GM19351 (cell line): ENCODE results near the gene SMIM41.

Experiments
- ATAC-seq: cut with Tn5 transposase; IDR thresholded peaks from one replicate; pipeline ENCODE4 v1.9.1; 2021; ENCODE audit warnings: mild to moderate bottlenecking, moderate library complexity; ENCODE audit not compliant: unreplicated experiment

Gene SMIM41

DNA sequence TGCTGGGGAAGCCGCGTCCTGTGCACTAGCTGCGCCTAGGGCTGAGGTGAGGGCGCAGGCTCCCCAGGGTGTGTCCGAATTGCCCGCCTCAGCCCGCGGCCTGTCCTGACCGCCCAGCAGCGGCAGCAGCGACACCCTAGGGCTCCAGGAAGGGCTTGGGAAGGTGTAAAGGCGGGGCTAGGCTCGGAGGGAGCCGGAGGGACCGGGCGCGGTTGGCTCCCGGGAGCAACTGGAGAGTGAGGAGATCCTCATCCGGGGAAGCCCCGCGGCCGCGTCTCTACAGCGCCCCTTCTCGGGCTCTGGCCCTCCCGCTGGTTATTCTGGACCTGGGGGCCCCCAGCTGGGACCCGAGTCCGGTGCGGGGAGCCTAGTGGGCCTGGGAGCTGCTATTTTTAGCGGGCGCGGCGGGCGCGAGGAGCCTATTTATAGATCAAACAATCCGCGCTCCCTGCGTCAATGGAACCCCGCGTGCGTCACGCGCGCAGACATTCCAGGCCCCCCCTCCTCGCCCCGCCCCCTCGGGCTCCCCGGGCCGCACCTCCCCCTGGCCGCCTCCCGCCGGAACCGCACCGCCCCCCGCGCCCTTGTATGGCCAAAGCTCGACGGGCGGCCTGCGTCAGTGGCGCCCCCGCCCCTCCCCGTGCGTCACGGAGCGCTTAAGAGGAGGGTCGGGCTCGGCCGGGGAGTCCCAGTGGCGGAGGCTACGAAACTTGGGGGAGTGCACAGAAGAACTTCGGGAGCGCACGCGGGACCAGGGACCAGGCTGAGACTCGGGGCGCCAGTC lies 28.6 kb upstream of the SMIM41 start, which contains the start of gene NR4A1:
Gene NR4A1 (plus strand): TSS at position 685 of the 784 bp plus-strand sequence. CDS start 2,887 bp downstream, outside the sequence.
- peak; percentile 82 for ATAC-seq

DNA sequence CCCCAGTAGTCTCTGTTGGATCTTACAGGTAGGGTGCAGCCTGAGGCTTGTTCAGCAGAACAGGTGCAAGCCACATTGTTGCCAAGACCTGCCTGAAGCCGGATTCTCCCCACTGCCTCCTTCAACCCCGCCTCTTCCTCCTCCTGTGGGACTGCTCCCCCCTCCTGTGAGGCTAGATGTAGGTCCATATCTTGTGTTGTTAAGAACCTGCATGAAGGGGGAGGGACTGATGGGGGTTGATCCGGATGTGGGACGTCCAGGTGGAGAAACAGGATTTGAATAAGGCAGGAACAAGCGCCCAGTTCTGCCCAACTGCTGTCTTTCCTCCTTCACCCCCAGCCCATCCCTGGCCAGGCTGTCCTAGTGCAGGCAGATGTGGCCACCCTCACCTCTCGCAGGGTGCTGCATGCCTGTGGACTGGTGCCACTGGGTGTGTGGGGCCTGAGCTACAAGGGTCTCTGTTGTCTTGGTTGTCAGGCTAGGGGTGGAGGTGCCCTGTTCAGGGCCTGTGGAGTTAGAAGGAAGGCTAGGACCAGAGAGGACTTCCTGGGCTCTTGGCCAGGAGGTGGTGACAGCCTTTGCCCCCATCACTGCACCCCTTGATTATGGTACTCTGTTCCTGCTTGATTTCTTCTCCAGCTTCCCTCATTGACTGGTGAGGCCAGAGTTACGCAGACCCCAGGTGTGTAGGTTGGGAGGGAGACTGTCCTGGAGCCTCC lies 26.9 kb upstream of the SMIM41 start:
- no peak for ATAC-seq

DNA sequence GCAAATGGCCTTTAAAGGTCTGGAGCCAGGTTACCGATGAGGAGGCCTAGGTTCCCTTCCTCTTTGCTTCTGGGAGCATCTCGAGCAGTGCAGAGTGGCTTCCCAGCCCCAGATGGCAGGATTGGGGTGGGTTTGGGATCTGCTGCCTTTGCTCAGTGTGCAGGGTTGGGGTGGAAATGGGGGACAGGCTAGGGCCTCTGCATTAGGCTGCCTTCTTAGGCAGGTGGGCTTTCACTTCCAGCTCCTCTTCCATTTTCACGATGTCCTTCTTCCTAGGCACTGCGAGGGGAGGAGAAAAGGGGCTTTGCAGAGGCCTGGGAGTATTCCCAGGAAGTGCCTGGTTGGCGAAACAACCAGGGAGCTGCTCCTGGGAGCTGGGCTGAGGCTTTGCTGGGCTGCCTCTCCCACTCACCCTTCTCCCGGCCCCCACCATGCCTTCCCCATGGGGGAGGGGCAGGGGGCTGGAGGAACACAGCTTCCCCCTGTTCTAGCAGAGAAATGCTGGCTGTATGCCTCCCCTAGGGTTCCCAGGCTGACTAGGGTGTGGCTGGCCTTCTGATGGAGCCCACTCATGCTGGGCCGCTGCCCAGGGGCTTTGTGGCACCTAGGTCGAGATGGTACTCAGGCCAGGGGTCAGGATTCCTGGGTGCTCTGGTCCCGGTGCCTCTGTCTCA lies 25.8 kb upstream of the SMIM41 start:
- no peak for ATAC-seq

GRCh38 chr12:52054231-52054832 lies 25.2 kb upstream of the SMIM41 start:
- ATAC-seq = no peak

DNA sequence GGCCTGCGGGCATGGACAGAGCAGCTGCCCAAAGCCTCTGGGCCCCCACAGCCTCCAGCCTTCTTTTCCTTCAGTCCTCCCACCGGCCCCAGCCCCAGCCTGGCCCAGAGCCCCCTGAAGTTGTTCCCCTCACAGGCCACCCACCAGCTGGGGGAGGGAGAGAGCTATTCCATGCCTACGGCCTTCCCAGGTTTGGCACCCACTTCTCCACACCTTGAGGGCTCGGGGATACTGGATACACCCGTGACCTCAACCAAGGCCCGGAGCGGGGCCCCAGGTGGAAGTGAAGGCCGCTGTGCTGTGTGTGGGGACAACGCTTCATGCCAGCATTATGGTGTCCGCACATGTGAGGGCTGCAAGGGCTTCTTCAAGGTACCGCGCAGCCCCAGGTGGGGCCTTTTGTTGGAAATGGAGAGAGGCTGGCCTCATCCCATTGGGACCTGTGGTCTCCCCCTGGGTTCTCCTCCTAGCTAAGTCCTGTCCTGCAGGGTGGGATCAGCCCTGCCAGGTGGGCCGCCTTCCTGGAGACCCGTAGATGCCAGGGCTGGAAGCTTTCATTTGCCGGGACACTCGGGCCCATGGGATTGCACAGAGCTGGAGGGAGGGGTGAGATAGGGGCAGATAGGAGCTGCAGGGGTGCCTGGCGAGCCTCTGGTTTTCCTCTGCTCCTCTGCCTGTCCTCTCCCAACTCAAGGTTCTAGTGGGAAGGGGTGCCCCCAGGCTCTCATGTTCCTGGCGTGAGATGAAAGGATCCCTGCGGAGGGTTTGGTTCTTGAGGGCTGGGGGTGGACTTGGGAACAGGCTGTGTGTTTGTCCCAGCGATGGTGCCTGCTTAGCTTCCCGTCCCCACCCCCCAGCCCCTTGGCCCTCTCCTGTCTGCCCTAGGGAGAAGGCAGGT lies 24.4 kb upstream of the SMIM41 start:
- ATAC-seq = no peak

- ATAC-seq = no peak
Measured at GRCh38 chr12:52055731-52056711, 23.5 kb upstream of the SMIM41 start.

DNA sequence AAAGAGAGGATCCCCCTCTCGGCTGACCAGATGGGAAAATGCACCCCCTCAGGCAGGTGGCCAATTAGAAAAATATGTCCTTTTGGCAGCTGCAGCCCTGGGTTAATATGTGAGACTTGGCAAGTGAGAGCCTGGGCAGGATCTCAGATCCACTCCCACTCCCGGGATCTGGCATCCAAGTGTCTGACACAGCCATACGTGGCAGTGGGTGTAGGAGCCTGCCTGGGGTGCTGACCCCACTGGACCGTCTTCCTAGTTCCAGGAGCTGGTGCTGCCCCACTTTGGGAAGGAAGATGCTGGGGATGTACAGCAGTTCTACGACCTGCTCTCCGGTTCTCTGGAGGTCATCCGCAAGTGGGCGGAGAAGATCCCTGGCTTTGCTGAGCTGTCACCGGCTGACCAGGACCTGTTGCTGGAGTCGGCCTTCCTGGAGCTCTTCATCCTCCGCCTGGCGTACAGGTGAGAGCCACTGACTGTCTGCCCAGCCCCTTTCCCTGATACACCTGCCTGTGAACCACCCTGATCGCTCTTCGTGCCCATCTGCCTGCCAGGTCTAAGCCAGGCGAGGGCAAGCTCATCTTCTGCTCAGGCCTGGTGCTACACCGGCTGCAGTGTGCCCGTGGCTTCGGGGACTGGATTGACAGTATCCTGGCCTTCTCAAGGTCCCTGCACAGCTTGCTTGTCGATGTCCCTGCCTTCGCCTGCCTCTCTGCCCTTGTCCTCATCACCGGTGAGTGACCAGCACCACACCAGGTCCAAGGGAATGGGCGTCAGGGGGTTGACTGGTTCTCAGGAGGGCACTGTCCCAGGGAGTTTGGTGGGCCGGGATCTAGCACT lies 22.5 kb upstream of the SMIM41 start:
- no peak for ATAC-seq

GRCh38 chr12:52057638-52058576 lies 21.6 kb upstream of the SMIM41 start:
- ATAC-seq = no peak

DNA sequence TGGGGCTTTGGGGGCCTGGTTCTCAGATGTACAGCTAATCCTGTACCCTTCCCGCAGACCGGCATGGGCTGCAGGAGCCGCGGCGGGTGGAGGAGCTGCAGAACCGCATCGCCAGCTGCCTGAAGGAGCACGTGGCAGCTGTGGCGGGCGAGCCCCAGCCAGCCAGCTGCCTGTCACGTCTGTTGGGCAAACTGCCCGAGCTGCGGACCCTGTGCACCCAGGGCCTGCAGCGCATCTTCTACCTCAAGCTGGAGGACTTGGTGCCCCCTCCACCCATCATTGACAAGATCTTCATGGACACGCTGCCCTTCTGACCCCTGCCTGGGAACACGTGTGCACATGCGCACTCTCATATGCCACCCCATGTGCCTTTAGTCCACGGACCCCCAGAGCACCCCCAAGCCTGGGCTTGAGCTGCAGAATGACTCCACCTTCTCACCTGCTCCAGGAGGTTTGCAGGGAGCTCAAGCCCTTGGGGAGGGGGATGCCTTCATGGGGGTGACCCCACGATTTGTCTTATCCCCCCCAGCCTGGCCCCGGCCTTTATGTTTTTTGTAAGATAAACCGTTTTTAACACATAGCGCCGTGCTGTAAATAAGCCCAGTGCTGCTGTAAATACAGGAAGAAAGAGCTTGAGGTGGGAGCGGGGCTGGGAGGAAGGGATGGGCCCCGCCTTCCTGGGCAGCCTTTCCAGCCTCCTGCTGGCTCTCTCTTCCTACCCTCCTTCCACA lies 20.7 kb upstream of the SMIM41 start:
- ATAC-seq = no peak

DNA sequence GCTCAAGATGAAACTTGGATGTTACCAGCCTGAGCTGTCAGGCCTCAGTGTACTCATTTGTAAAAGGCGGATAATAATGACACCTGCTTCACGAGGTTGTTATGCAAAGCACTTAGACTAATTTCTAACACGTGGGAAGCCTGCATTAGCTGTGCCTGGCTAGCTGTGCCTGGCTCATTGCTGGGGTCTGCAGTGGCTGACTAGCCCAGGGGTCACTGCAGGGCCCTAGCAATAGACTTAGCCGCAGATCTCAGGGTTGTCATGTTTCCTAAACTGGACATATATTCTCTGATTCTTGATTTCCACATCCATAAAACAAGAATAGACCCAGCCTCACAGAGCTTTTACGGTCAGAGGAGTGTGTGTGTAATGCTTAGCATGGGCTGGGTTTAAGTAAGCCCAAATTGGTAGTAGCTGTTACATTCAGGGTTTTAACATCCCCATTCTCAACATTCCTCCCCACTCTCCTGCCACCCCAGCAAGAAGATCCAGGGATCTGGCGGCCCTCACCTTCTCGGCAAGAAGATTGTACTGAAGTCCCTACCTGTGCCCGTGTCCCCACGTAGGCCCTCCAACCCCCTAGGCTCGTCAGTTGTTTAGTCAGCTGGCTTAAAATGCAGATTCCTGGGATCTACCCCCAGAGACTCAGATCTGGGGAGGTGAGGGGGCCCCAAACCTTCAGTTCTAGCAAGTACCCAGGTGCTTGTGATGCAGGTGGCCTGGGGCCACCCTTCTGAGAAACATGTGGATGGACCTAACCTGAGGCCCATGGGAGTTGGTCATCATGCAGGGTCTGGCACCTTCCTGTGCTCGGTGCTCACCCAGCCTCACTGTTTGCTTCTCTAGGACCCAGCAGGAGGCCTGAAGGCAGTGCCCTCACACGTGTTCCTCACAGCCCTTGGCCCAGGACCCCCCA lies 19.7 kb upstream of the SMIM41 start:
- no peak for ATAC-seq

- no peak for ATAC-seq
Measured at GRCh38 chr12:52060498-52061177, 18.9 kb upstream of the SMIM41 start.

- no peak for ATAC-seq
Measured at GRCh38 chr12:52061470-52062166, 17.9 kb upstream of the SMIM41 start.

- ATAC-seq = no peak
Measured at GRCh38 chr12:52062167-52063081, 17.1 kb upstream of the SMIM41 start.
